Ishikawa (cell line): Measurements from ENCODE around the gene MT1H.

Experiments used
- EGR1 ChIP-seq: IDR thresholded peaks from 2 replicates; pipeline ENCODE4 v1.6.1; 2012
- EP300 ChIP-seq: IDR thresholded peaks from 2 replicates; pipeline ENCODE4 v1.6.1; 2012; ENCODE audit warnings: borderline replicate concordance
- FOXM1 ChIP-seq: IDR thresholded peaks from 2 replicates; pipeline ENCODE4 v1.6.1; 2012; ENCODE audit warnings: low read depth, borderline replicate concordance
- RAD21 ChIP-seq: IDR thresholded peaks from 2 replicates; pipeline ENCODE4 v1.6.1; 2012; ENCODE audit warnings: low read depth
- TAF1 ChIP-seq: IDR thresholded peaks from 2 replicates; pipeline ENCODE4 v1.6.1; 2012; ENCODE audit warnings: low read depth, mild to moderate bottlenecking
- TEAD4 ChIP-seq: IDR thresholded peaks from 2 replicates; pipeline ENCODE4 v1.6.1; 2012
- YY1 ChIP-seq: IDR thresholded peaks from 2 replicates; pipeline ENCODE4 v1.6.1; 2012; ENCODE audit warnings: low read depth
- ZBTB7A ChIP-seq: IDR thresholded peaks from 2 replicates; pipeline ENCODE4 v1.6.1; 2012; ENCODE audit warnings: low read depth
- TF ChIP-seq, protein P1 (sequence below): IDR thresholded peaks from 2 replicates; pipeline ENCODE4 v1.6.1; 2012; ENCODE audit warnings: low read depth, mild to moderate bottlenecking

DNA sequence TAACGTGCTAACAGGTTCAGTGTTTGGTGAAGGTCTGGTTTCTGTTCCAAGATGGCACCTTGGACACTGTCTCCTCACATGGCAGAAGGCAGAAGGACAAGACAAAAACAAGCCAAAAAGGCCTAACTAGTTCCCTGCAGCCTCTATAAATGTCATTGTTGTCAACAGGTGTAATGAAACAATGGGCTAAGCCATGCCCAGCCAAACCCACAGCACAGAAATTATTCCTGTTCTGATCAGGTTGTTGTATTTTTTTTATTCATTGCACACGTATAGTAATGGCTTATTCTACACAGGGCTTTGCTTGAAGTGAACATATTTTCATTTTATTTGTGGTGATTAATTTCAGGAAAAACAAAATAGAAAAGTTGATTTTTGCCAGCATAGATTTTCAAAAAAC, 44.2 kb downstream of the MT1H start:
- no peak for TF ChIP-seq YY1
- no peak for TF ChIP-seq TAF1
- TF ChIP-seq EGR1: no peak
- TF ChIP-seq RAD21: no peak
- TF ChIP-seq, protein P1, sequence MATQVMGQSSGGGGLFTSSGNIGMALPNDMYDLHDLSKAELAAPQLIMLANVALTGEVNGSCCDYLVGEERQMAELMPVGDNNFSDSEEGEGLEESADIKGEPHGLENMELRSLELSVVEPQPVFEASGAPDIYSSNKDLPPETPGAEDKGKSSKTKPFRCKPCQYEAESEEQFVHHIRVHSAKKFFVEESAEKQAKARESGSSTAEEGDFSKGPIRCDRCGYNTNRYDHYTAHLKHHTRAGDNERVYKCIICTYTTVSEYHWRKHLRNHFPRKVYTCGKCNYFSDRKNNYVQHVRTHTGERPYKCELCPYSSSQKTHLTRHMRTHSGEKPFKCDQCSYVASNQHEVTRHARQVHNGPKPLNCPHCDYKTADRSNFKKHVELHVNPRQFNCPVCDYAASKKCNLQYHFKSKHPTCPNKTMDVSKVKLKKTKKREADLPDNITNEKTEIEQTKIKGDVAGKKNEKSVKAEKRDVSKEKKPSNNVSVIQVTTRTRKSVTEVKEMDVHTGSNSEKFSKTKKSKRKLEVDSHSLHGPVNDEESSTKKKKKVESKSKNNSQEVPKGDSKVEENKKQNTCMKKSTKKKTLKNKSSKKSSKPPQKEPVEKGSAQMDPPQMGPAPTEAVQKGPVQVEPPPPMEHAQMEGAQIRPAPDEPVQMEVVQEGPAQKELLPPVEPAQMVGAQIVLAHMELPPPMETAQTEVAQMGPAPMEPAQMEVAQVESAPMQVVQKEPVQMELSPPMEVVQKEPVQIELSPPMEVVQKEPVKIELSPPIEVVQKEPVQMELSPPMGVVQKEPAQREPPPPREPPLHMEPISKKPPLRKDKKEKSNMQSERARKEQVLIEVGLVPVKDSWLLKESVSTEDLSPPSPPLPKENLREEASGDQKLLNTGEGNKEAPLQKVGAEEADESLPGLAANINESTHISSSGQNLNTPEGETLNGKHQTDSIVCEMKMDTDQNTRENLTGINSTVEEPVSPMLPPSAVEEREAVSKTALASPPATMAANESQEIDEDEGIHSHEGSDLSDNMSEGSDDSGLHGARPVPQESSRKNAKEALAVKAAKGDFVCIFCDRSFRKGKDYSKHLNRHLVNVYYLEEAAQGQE: no peak
- TF ChIP-seq ZBTB7A: no peak
- TF ChIP-seq EP300: no peak
- TF ChIP-seq FOXM1: no peak
- TF ChIP-seq TEAD4: no peak
